HG03025 (cell line): ENCODE results near the gene THSD4.
"Not testable (repeated sequence)": the region's sequence is repeated elsewhere in the genome, so short reads cannot be mapped to it uniquely, and the experiment has no call there.

Experiments
- ATAC-seq: cut with Tn5 transposase; IDR thresholded peaks from one replicate; pipeline ENCODE4 v1.9.1; 2021; ENCODE audit warnings: mild to moderate bottlenecking, moderate library complexity; ENCODE audit not compliant: unreplicated experiment, low FRiP score

The THSD4 gene

GRCh38 chr15:71143373-71144310, 28.4 kb downstream of the THSD4 start:
- no peak for ATAC-seq

- ATAC-seq, result no peak
Measured at GRCh38 chr15:71145648-71146047, 30.4 kb downstream of the THSD4 start.

- no peak for ATAC-seq
Measured at GRCh38 chr15:71146580-71146982, 31.3 kb downstream of the THSD4 start.

- ATAC-seq, result no peak
Measured at GRCh38 chr15:71148048-71148447, 32.8 kb downstream of the THSD4 start.

- ATAC-seq, result no peak
Measured at GRCh38 chr15:71149646-71150557, 34.6 kb downstream of the THSD4 start.

GRCh38 chr15:71151081-71151480, 35.8 kb downstream of the THSD4 start:
- no peak for ATAC-seq

- ATAC-seq, result no peak
Measured at GRCh38 chr15:71152542-71152941, 37.3 kb downstream of the THSD4 start.

GRCh38 chr15:71153823-71154524, 38.7 kb downstream of the THSD4 start:
- ATAC-seq, result no peak

- ATAC-seq, result no peak
Measured at GRCh38 chr15:71154607-71155200, 39.4 kb downstream of the THSD4 start.

- no peak for ATAC-seq
Measured at GRCh38 chr15:71155534-71155933, 40.3 kb downstream of the THSD4 start.

GRCh38 chr15:71160976-71161375, 45.7 kb downstream of the THSD4 start:
- no peak for ATAC-seq

- no peak for ATAC-seq
Measured at GRCh38 chr15:71162309-71162708, 47.0 kb downstream of the THSD4 start.

- ATAC-seq, result not testable (repeated sequence)
Measured at GRCh38 chr15:71164606-71165005, 49.3 kb downstream of the THSD4 start.

- ATAC-seq, result no peak
Measured at GRCh38 chr15:71167445-71168165, 52.3 kb downstream of the THSD4 start.

GRCh38 chr15:71168166-71168834, 53.0 kb downstream of the THSD4 start:
- no peak for ATAC-seq

GRCh38 chr15:71170163-71170562, 54.9 kb downstream of the THSD4 start:
- no peak for ATAC-seq

GRCh38 chr15:71171195-71171594, 55.9 kb downstream of the THSD4 start:
- no peak for ATAC-seq

- not testable (repeated sequence) for ATAC-seq
Measured at GRCh38 chr15:71174360-71174759, 59.1 kb downstream of the THSD4 start.
